Measurements from ENCODE around the gene MLH1. TPM values are rescaled to one million over a fixed set of nuclear protein-coding genes. Genes with fewer than 3 reads are reported as not detected.

MLH1 gene
- total RNA-seq, 1 donor, result 36.1 TPM

DNA sequence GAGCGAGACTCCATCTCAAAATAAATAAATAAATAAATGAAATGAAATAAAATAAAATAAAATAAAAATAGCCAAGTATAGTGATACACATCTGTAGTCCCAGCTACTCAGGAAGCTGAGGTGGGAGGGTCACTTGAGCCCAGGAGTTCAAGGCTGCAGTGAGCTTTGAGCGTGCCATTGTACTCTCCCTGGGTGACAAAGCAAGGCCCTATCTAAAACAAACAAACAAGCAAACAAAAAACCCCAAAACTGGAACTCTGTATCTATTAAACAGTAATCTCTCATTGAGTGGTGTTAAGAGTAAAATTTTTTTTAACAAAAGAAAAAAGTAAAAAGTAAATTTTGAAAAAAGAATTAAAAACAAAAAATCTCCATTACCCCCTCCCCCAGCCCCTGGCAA is 21.2 kb upstream of the MLH1 start:
- DNase-seq (ENCODE audit: low read depth in 2 of 3, low spot score in 2 of 3), result no peak

DNA sequence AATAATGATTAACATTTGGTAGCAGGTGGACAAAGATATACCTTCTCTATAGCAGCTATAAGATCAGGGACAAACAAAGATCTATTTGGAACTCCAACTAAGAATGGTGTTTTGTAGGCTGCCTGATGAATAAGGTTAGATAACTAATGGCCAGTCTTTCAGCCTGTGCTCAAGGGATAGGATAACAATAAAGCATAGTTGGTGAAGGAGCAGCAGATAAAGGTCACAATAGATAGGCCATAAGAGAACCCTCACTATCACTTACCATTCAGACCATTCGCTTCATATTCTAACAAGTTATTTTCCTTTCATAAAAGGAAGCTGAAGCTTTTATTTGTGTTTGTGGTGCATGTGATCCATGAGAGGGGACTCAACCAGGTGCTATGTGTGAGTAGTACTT is 20.2 kb upstream of the MLH1 start:
- DNase-seq (ENCODE audit: low read depth in 2 of 3, low spot score in 2 of 3), result no peak

DNA sequence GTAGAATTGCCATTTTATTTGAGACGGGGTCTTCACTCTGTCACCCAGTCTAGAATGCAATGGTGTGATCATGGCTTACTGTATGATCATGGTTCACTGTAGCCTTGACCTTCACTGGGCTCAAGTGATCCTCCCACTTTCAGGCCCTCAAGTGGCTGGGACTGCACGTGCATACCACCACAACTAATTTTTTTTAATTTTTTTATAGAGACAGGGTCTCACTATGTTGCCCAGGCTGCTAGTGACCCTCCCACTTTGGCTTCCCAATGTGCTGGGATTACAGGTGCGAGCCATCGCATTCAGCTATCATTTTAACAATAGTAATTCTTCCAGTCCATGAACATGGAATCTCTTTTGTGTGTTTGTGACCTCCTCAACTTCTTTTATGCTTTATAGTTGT is 12.3 kb upstream of the MLH1 start:
- DNase-seq (ENCODE audit: low read depth in 2 of 3, low spot score in 2 of 3), result no peak

DNA sequence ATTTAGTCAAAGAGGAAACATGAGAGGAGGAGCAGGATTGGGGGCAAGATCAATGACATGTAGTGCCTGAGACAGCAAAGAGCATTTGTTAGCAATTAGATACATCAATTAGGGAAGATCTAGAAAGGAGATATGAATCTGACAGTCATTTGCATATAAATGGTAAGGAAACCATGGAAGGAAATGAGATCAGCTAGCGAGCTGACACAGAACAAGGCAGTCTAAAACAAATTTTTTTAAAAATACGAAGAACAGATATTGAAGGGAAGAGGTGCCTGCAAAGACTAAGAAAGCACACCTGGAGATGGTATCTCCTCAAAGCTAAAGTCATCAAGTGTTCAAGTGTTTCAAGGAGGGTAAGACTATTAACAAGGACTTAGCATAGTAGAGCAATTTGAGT is 5.0 kb upstream of the MLH1 start:
- DNase-seq (ENCODE audit: low read depth in 2 of 3, low spot score in 2 of 3), result no peak

DNA sequence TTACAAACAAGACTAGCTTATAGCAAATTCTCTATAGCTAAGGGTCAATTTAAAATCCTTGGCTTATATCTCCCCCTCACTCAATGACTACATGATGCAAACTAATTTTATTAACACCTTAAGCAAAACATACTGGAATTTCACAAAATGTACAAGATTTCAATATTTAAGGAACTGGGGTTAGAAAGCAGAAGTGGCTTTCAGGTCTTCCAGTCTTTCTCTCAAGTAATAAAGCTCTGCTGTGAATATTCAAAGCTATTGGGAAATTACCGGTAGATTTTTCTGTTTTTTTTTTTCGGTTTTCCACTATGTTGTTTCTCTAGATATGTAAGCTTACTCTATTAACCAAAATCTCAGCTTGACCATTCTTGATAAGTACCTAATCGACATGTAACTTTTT is 4.3 kb upstream of the MLH1 start:
- peak in 2 of 3 donors; percentile 29 to 37 for DNase-seq (ENCODE audit: low read depth in 2 of 3, low spot score in 2 of 3)

DNA sequence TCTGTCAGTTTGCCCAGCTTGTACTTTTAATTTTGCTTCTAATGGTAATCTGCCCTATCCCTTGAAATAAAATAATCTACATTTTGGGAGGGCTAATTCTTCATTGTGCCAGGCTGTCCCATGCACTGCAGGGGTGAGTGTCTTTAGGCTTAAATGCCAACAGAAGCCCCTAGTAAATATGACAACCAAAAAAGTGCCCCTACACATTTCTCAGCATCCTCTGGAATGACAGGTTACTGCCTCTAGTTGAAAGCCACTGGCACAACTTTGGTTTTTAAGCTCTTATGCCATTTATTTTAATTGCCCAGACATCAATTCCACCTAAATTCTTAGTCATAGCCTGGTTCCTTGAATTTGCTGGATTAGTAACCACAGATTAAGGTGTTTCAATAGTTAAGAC is 3.8 kb upstream of the MLH1 start:
- no peak for DNase-seq (ENCODE audit: low read depth in 2 of 3, low spot score in 2 of 3)

DNA sequence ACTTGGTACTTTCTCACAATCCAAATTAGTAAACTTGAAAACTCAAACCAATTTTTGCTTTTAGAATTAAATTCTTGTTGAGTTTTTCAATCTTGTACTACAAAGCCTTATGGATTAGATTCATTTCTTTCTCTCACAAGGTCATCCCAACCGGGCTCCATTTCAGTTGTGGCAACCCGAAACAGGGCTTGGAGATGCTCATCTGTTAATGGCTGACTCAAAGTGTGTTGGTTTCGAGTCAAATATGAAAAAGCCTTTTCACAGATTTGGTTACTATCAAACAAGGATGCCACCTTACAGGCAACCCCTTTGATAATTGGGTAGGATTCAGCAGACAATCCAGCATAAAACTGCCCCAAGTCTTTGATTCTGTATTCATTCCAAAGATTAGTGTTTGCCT is 2.2 kb upstream of the MLH1 start:
- DNase-seq (ENCODE audit: low read depth in 2 of 3, low spot score in 2 of 3), result no peak

DNA sequence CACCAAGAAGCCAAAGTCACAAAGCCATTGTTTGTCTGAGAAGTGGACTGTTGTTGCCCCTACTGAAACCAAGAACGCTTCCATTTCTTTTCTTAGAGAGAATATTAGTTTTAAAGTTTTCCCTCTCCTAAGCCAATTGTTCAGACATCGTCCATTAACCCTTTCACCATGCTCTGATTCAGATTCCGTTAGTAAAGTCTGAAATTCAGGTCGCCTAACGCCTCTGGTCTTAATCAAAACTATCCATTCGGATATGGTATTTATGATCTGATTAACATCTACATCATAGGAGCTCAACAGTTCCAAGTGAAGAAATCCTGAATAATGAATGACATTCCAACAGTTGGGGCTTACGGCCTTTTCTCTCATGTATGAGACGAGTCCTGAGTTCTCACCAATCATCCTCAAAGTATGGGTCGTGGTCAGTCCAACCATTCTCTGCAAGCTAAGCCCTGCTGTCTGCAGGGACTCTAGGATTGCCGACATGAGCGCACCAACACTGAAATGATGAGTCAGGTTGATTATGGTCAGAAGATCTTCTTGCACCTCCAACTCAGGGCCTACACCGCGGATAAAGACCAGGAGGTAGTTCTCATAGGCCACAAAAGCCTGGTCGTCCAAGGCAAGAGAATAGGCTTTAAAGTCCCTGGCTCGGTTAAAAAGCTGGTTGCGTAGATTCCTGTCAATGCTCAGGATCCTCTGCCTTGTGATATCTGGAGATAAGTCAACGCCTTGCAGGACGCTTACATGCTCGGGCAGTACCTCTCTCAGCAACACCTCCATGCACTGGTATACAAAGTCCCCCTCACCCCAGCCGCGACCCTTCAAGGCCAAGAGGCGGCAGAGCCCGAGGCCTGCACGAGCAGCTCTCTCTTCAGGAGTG is 1.2 kb upstream of the MLH1 start:
- peak in 1 of 3 donors; percentile 33 for DNase-seq (ENCODE audit: low read depth in 2 of 3, low spot score in 2 of 3)

DNA sequence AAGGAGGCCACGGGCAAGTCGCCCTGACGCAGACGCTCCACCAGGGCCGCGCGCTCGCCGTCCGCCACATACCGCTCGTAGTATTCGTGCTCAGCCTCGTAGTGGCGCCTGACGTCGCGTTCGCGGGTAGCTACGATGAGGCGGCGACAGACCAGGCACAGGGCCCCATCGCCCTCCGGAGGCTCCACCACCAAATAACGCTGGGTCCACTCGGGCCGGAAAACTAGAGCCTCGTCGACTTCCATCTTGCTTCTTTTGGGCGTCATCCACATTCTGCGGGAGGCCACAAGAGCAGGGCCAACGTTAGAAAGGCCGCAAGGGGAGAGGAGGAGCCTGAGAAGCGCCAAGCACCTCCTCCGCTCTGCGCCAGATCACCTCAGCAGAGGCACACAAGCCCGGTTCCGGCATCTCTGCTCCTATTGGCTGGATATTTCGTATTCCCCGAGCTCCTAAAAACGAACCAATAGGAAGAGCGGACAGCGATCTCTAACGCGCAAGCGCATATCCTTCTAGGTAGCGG is 452 bp upstream of the MLH1 start, which contains the start of gene EPM2AIP1:
EPM2AIP1 (minus strand) TSS at position 326 of the 520 bp plus-strand sequence; CDS start at position 272, 54 bp downstream.
- no peak for DNase-seq (ENCODE audit: low read depth in 2 of 3, low spot score in 2 of 3)

DNA sequence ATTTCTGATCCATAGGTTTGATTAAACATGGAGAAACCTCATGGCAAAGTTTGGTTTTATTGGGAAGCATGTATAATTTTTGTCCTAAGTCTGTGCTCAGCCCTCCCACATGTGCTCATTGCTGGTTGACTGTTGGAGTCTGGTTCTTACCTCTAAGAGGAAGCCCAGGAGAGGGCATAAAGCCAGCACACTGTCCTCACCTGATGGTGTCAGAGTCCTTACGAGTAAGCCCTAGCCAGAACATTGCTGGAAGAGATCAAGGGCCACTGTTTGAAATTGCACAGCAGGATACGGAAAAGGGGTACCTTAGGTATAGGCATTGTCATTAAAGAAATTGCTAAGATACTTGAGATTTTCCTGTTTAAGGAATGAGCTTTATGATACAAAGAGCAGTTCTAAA is 21.3 kb downstream of the MLH1 start:
- no peak for DNase-seq (ENCODE audit: low read depth in 2 of 3, low spot score in 2 of 3)

DNA sequence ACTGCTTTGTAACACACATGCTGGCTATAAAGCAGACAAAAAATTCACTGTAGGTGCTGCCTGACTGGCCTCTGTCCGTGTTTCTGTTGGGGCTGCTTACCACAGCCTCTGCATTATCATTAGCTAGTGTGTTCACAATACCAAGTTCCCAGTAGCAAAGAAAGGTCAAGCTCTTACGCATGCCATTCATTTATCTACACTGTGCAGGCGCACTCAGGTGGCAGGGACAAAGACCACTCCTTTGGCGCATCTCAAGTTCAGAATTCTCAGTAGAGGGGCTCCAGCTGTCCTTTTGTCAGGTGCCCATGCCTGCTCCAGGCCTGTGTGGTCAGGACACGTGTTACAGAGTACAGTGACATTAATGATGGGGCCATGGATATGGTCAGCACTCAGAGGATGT is 22.3 kb downstream of the MLH1 start:
- no peak for DNase-seq (ENCODE audit: low read depth in 2 of 3, low spot score in 2 of 3)

DNA sequence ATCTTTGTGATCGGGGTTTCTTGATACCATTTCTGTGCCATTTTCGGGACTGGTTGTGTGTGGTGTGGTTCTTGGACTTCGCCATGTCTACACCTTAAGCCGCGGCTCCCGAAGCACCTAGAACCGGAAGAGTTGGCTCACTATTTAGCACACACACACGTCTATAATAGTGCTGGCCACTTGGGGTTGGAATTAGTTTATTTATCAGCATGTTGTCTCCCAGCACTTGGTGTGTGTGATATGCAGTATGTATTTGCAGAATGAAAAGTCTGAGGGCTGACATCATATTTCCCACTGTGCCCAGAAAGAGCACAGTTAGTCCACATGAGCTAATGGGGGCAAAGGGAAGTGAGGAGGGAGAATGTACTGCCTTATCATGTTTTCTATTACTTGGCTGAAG is 23.6 kb downstream of the MLH1 start:
- DNase-seq (ENCODE audit: low read depth in 2 of 3, low spot score in 2 of 3), result no peak

DNA sequence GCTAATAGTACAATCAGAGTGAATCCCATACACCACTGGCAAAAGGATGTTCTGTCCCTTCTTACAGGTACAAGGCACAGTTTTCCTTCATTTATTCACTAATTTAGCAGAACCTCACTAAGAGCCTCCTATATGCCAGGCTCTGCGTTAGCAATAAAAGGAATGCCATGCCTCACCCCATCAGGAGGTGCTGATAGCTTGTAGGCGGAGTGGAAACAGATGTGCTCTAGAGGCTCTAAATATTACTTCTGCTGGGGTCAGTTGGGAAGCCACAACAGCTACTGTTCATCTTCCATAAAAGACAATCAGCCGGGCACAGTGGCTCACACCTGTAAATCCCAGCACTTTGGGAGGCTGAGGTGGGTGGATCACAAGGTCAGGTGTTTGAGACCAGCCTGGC is 24.4 kb downstream of the MLH1 start:
- no peak for DNase-seq (ENCODE audit: low read depth in 2 of 3, low spot score in 2 of 3)

DNA sequence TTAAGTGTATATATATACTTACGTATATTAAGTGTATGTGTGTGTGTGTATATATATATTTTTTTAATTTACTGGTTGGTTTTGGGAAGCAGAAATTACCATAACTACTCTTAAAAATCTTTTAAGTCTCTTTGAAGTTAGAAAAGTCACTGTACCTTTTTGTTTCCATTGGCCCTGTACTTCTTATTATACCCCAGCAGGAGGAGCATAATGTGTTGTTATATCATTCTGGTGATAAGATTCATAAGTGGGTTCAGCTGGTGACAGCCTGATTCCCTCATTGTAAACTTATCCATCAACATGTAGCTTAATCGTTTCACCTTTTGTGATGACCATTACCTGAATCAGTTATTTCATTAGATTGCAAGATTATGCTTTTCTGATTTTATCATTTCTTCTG is 30.8 kb downstream of the MLH1 start:
- peak in 2 of 3 donors; percentile 5 to 31 for DNase-seq (ENCODE audit: low read depth in 2 of 3, low spot score in 2 of 3)

DNA sequence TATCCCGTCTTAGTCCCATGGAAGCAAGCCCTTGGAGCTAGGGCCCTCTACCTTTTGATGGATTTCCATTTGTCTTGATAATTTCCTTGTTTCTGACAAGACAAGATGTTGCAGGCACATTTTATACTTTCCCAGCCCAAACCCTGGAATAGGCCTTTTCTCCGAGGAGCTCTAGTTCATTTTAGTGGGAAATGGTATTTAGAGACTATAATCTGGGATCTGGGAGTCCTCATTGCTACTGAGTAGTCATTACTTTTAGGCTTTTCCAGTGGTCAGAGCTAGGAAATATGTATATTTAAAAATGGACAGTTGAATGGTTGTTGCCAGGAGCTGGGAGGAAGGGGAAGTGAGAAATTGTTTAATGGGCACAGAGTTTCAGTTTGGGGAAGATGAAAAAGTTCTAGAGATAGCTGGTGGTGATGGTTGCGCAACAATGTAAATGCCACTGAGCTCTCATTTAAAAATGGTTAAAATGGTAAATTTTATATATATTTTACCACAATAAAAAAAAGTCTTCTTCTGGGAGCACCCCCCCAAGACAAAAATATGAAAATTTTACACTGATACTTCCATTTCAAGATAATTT is 31.6 kb downstream of the MLH1 start:
- DNase-seq (ENCODE audit: low read depth in 2 of 3, low spot score in 2 of 3), result no peak

DNA sequence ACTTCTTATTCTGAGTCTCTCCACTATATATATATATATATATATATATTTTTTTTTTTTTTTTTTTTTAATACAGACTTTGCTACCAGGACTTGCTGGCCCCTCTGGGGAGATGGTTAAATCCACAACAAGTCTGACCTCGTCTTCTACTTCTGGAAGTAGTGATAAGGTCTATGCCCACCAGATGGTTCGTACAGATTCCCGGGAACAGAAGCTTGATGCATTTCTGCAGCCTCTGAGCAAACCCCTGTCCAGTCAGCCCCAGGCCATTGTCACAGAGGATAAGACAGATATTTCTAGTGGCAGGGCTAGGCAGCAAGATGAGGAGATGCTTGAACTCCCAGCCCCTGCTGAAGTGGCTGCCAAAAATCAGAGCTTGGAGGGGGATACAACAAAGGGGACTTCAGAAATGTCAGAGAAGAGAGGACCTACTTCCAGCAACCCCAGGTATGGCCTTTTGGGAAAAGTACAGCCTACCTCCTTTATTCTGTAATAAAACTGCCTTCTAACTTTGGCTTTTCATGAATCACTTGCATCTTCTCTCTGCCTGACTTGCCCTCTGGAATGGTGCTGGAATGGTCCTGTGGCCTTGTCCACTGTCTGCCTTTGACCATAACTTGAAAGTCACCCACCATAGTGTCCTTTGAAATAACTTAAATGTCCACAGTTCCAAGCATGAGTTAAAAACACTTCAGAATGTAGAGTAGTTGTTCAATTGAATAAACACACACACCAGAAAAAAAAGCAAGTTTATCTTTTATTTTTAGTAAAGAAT is 32.4 kb downstream of the MLH1 start:
- no peak for DNase-seq (ENCODE audit: low read depth in 2 of 3, low spot score in 2 of 3)

DNA sequence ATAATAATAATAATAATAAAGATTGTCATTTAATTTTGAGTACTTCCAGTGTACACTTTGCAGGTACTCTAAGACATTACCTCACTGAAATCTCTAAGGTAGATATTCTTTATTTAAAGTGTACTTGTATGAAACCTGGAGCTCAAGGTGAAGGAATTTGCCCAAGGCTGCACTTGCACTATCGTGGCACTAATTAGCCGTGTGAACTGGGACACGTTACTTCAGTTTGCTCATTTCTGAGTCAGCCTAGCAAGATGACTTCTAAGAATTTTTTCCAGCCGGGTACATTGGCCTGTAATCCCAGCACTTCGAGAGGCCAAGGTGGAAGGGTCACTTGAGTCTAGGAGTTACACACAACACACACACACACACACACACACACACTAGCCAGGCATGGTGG is 33.5 kb downstream of the MLH1 start:
- DNase-seq (ENCODE audit: low read depth in 2 of 3, low spot score in 2 of 3), result no peak

DNA sequence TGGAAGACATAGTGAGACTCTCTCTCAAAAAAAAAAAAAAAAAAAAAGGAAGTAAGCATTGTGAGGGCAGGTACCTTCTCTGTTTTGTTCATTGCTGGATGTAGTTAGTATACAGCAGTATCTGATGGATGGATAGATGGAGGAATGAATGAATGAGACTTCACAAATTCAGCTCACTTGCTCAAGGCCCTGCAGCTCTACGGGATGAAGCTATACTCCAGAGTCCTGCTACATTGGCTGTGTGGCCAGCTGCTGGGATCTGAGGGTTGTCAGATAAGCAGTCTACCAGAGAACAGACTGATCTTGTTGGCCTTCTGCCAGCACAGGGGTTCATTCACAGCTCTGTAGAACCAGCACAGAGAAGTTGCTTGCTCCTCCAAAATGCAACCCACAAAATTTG is 35.0 kb downstream of the MLH1 start:
- peak in 2 of 3 donors; percentile 11 to 17 for DNase-seq (ENCODE audit: low read depth in 2 of 3, low spot score in 2 of 3)

DNA sequence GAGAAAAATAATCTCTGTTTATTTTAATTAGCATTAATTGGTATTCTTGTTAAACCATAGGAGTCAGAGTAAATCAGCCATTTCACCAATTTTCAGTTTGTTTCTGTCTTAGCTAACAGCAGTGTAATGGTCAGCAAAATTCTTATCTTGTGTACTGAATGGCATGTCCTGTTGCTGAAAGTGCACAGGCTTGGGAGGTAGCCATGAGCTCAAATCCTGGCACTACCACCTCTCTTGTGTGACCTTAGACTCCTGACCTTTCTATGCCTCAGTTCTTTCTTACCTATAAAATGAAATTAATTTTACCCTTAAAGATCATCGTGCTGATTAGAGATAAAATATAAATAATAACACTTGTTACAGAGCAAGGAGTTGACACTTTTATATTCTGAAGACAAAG is 35.8 kb downstream of the MLH1 start:
- DNase-seq (ENCODE audit: low read depth in 2 of 3, low spot score in 2 of 3), result no peak

DNA sequence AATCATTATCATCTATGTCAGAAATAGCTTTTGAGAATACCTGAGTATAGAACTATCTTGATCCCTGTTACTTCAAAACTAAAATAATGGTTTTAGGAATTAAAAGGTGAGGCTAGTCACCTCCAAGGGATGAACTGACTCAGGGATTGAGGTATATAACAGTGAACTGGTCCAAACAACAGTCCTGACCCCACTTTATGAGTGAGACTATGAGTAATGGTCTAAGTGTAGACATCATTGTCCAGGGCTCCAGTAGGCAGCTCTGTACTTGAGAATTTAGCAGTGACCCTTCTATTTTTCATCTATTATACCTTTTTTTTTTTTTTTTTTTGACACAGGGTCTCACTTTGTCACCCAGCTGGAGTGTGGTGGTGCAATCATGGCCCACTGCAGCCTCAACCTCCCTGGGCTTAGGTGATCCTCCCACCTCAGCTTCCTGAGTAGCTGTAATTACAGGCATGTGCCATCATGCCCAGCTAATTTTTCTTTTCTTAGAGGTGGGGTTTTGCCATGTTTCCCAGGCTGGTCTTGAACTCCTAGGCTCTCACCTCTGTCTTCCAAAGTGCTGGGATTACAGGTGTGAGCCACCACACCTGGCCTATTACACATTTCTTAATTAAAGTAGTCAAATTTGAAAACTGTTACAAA is 36.3 kb downstream of the MLH1 start:
- no peak for DNase-seq (ENCODE audit: low read depth in 2 of 3, low spot score in 2 of 3)

DNA sequence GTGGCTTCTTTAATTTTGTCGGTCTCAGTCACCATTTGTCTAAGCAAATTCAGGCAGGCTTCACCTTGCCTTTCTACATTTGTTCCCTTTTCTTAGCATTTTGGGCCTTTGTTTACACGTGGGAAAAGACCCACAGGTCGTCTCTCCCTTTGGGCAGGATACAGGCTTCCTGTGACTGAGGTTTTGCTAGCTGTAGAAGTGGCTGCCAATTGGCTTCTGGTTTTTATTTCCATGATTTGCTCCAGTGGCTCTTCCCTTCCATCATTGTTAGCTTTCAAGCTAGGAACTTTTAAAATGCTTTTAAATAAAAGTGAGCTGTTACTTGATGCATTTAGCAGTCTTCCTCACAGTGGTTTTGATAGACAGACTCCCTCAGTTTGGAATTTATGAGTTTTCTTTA is 37.3 kb downstream of the MLH1 start:
- DNase-seq (ENCODE audit: low read depth in 2 of 3, low spot score in 2 of 3), result no peak
